GM10266 (cell line): Measurements from ENCODE around the gene TWNK.

Experiments
- DNase-seq: peaks from one replicate; pipeline ENCODE4 v3.0.0; 2012; ENCODE audit errors: extremely low spot score
- CTCF ChIP-seq: IDR thresholded peaks from 2 replicates; pipeline ENCODE4 v1.5.1; 2012; ENCODE audit warnings: mild to moderate bottlenecking, low read depth; ENCODE audit not compliant: control insufficient read depth, insufficient read depth; ENCODE audit errors: missing control alignments

Gene TWNK

GRCh38 chr10:101001659-101002035, 14.3 kb downstream of the TWNK start:
- TF ChIP-seq CTCF = no peak
- DNase-seq = no peak

GRCh38 chr10:101002456-101002855, 15.1 kb downstream of the TWNK start:
- no peak for DNase-seq
- TF ChIP-seq CTCF = no peak

- no peak for TF ChIP-seq CTCF
- no peak for DNase-seq
These were observed 16.4 kb downstream of the TWNK start for GRCh38 chr10:101003639-101004206.

- no peak for DNase-seq
- no peak for TF ChIP-seq CTCF
These were observed 18.0 kb downstream of the TWNK start for GRCh38 chr10:101005361-101005760.

GRCh38 chr10:101005869-101006567, 18.7 kb downstream of the TWNK start:
- DNase-seq = no peak
- no peak for TF ChIP-seq CTCF

GRCh38 chr10:101006593-101007098, 19.3 kb downstream of the TWNK start:
- no peak for TF ChIP-seq CTCF
- DNase-seq = no peak

GRCh38 chr10:101007099-101007711, 19.9 kb downstream of the TWNK start:
- DNase-seq = no peak

More at GRCh38 chr10:101007099-101007711, 19.9 kb downstream of the TWNK start:
- TF ChIP-seq CTCF = no peak
